T1000 (cell line): Measurements from ENCODE around the gene LIN9.

Source experiments
- DNase-seq: peaks from one replicate; lab custom pipeline; 2025; ENCODE audit warnings: mixed read lengths; lab: John Stamatoyannopoulos, UW

Gene LIN9

GRCh38 chr1:226320930-226321329 lies 12.0 kb upstream of the LIN9 start:
- no peak for DNase-seq

- DNase-seq: no peak
These were observed 9.5 kb upstream of the LIN9 start for GRCh38 chr1:226318471-226318870.

- DNase-seq: no peak
These were observed 5.1 kb upstream of the LIN9 start for GRCh38 chr1:226314055-226314454.

- no peak for DNase-seq
These were observed 3.1 kb upstream of the LIN9 start for GRCh38 chr1:226312065-226312464.

GRCh38 chr1:226311376-226311775 lies 2.4 kb upstream of the LIN9 start:
- DNase-seq: no peak

GRCh38 chr1:226310637-226311195 lies 1.8 kb upstream of the LIN9 start:
- DNase-seq: no peak

GRCh38 chr1:226310245-226310540 lies 1.2 kb upstream of the LIN9 start:
- DNase-seq: no peak

GRCh38 chr1:226309398-226310244 lies 657 bp upstream of the LIN9 start:
- no peak for DNase-seq

GRCh38 chr1:226308166-226308722 lies 720 bp downstream of the LIN9 start:
- DNase-seq: no peak

GRCh38 chr1:226306425-226306824 lies 2.5 kb downstream of the LIN9 start:
- no peak for DNase-seq

GRCh38 chr1:226305184-226305583 lies 3.8 kb downstream of the LIN9 start:
- DNase-seq: no peak

- DNase-seq: no peak
These were observed 4.5 kb downstream of the LIN9 start for GRCh38 chr1:226304291-226304955.

GRCh38 chr1:226302731-226303130 lies 6.2 kb downstream of the LIN9 start:
- no peak for DNase-seq

- DNase-seq: no peak
These were observed 12.1 kb downstream of the LIN9 start for GRCh38 chr1:226296911-226297310.

GRCh38 chr1:226293553-226293920 lies 15.4 kb downstream of the LIN9 start:
- no peak for DNase-seq

GRCh38 chr1:226292874-226293552 lies 16.0 kb downstream of the LIN9 start:
- no peak for DNase-seq

GRCh38 chr1:226287587-226287986 lies 21.4 kb downstream of the LIN9 start:
- DNase-seq: no peak

- DNase-seq: no peak
These were observed 27.9 kb downstream of the LIN9 start for GRCh38 chr1:226281058-226281457.

GRCh38 chr1:226279498-226279897 lies 29.5 kb downstream of the LIN9 start:
- no peak for DNase-seq

GRCh38 chr1:226277897-226278296 lies 31.1 kb downstream of the LIN9 start:
- DNase-seq: no peak

GRCh38 chr1:226276987-226277386 lies 32.0 kb downstream of the LIN9 start:
- DNase-seq: no peak

GRCh38 chr1:226276077-226276682 lies 32.8 kb downstream of the LIN9 start:
- no peak for DNase-seq
